HG02759 (cell line): ENCODE results near the gene SVBP.

Experiments
- ATAC-seq: cut with Tn5 transposase; IDR thresholded peaks from one replicate; pipeline ENCODE4 v1.9.1; 2021; ENCODE audit warnings: mild to moderate bottlenecking, moderate library complexity; ENCODE audit not compliant: unreplicated experiment

Gene SVBP

GRCh38 chr1:42765832-42766740 lies 51.1 kb downstream of the SVBP start:
- ATAC-seq: peak; percentile 21

GRCh38 chr1:42765269-42765668 lies 51.9 kb downstream of the SVBP start:
- ATAC-seq: no peak

GRCh38 chr1:42762269-42762668 lies 54.9 kb downstream of the SVBP start:
- ATAC-seq: no peak

GRCh38 chr1:42761567-42761966 lies 55.6 kb downstream of the SVBP start:
- no peak for ATAC-seq

GRCh38 chr1:42759114-42759513 lies 58.1 kb downstream of the SVBP start:
- ATAC-seq: no peak

- no peak for ATAC-seq
Measured at GRCh38 chr1:42758641-42759040, 58.6 kb downstream of the SVBP start.

GRCh38 chr1:42757892-42758275 lies 59.3 kb downstream of the SVBP start:
- ATAC-seq: no peak
